Activated T-helper 2 cell treated with anti-CD3 and anti-CD28 coated beads, Interferon-gamma antibody, Interleukin-2, Interleukin-4, amounts not matched to agents 10 μg/mL and 5 μg/mL and 100 μg/mL, durations not matched to agents 14 hours and 24 hours and 36 hours (primary cell): ENCODE results near the gene DGAT2. TPM values are rescaled to one million over a fixed set of nuclear protein-coding genes. Genes with fewer than 3 reads are reported as not detected.

Experiments used
- DNase-seq: peaks from one replicate; pipeline ENCODE4 v3.0.0; 2021; ENCODE audit warnings: low spot score
- H3K27ac Mint-ChIP-seq: one replicate; pipeline ENCODE4 v1.8.0; 2021; ENCODE audit warnings: mixed read lengths
- H3K27me3 Mint-ChIP-seq: one replicate; pipeline ENCODE4 v1.8.0; 2021; ENCODE audit warnings: low read depth, mixed read lengths
- H3K36me3 Mint-ChIP-seq: one replicate; pipeline ENCODE4 v1.8.0; 2021; ENCODE audit warnings: low read depth, mixed read lengths
- H3K4me1 Mint-ChIP-seq: one replicate; pipeline ENCODE4 v1.8.0; 2021; ENCODE audit warnings: low read depth, mixed read lengths
- H3K4me3 Mint-ChIP-seq: one replicate; pipeline ENCODE4 v1.8.0; 2021; ENCODE audit warnings: low read depth, mild to moderate bottlenecking, moderate library complexity, mixed read lengths
- H3K9me3 Mint-ChIP-seq: one replicate; pipeline ENCODE4 v1.8.0; 2021; ENCODE audit warnings: mixed read lengths
- intact Hi-C: fragments of 100-400 bp; cut with micrococcal nuclease; formaldehyde crosslinking; loops from one replicate; pipeline ENCODE4 v1.15.1; 2023
- total RNA-seq: library from RNA; stranded (reverse); gene quantifications from 2 replicates; pipeline ENCODE4 v1.2.3, GENCODE V29; 2022

The DGAT2 gene
- total RNA-seq, 1 donor from 2014 or later: 2.6 TPM

GRCh38 chr11:75814677-75815344 lies 46.2 kb downstream of the DGAT2 start, which contains the start of gene UVRAG:
Gene UVRAG (plus strand): TSS chr11:75815210. CDS start chr11:75815408, 198 bp downstream.
- Mint-ChIP-seq H3K4me3 (no peak within 1 kb of the TSS), H3K36me3 (no peaks in the 10 kb centered on the region), H3K27ac (peak within 1 kb of the TSS; percentile 92), H3K4me1 (peaks cover 13% of the 10 kb centered on the region), H3K27me3 (no peaks in the 10 kb centered on the region), H3K9me3 (no peaks in the 10 kb centered on the region)
- DNase-seq: peak; percentile 98
- intact Hi-C loops: loop anchor here (2.0 to 10.0 kb wide), 3 partner anchors 46 to 420 kb away; partner anchors contain the start of gene DGAT2

GRCh38 chr11:75815345-75816168 lies 47.0 kb downstream of the DGAT2 start:
- H3K27ac Mint-ChIP-seq: peak overlapping the region; percentile 92
- H3K9me3 Mint-ChIP-seq: no peaks in the 10 kb centered on the region
- peak; percentile 48 for DNase-seq
- no peak overlapping the region for H3K4me3 Mint-ChIP-seq
- peaks cover 13% of the 10 kb centered on the region for H3K4me1 Mint-ChIP-seq
- intact Hi-C loops: loop anchor here (2.0 to 10.0 kb wide), 3 partner anchors 47 to 419 kb away; partner anchors contain the start of gene DGAT2
- no peaks in the 10 kb centered on the region for H3K27me3 Mint-ChIP-seq
- no peaks in the 10 kb centered on the region for H3K36me3 Mint-ChIP-seq

- Mint-ChIP-seq H3K9me3 (no peaks in the 10 kb centered on the region), H3K27me3 (no peaks in the 10 kb centered on the region), H3K4me1 (peaks cover 13% of the 10 kb centered on the region), H3K36me3 (peaks cover 6% of the 10 kb centered on the region), H3K4me3 (no peak overlapping the region), H3K27ac (no peak overlapping the region)
- no peak for DNase-seq
- intact Hi-C loops: loop anchor here (5.0 to 10.0 kb wide), 2 partner anchors 51 to 418 kb away; no protein-coding TSS in a partner anchor
Observed at GRCh38 chr11:75816561-75817239, 48.1 kb downstream of the DGAT2 start.

- Mint-ChIP-seq H3K4me1 (peaks cover 16% of the 10 kb centered on the region), H3K27ac (no peak overlapping the region), H3K36me3 (peaks cover 17% of the 10 kb centered on the region), H3K27me3 (no peaks in the 10 kb centered on the region), H3K4me3 (no peak overlapping the region), H3K9me3 (no peaks in the 10 kb centered on the region)
- no peak for DNase-seq
- intact Hi-C loops: no loop called here
Observed at GRCh38 chr11:75820645-75821044, 52.1 kb downstream of the DGAT2 start.

GRCh38 chr11:75821202-75821601 lies 52.6 kb downstream of the DGAT2 start:
- H3K4me3 Mint-ChIP-seq: no peak overlapping the region
- DNase-seq: no peak
- peaks cover 16% of the 10 kb centered on the region for H3K4me1 Mint-ChIP-seq
- intact Hi-C loops: no loop called here
- H3K27ac Mint-ChIP-seq: no peak overlapping the region
- no peaks in the 10 kb centered on the region for H3K9me3 Mint-ChIP-seq
- H3K27me3 Mint-ChIP-seq: no peaks in the 10 kb centered on the region
- H3K36me3 Mint-ChIP-seq: peaks cover 18% of the 10 kb centered on the region

- no peak for DNase-seq
- intact Hi-C loops: no loop called here
- no peak overlapping the region for H3K4me3 Mint-ChIP-seq
- no peaks in the 10 kb centered on the region for H3K9me3 Mint-ChIP-seq
- H3K4me1 Mint-ChIP-seq: peaks cover 20% of the 10 kb centered on the region
- peaks cover 18% of the 10 kb centered on the region for H3K36me3 Mint-ChIP-seq
- H3K27me3 Mint-ChIP-seq: no peaks in the 10 kb centered on the region
- H3K27ac Mint-ChIP-seq: no peak overlapping the region
Observed at GRCh38 chr11:75822541-75822940, 54.0 kb downstream of the DGAT2 start.

GRCh38 chr11:75823415-75823814 lies 54.8 kb downstream of the DGAT2 start:
- Mint-ChIP-seq H3K4me1 (peaks cover 18% of the 10 kb centered on the region), H3K27ac (no peak overlapping the region), H3K4me3 (no peak overlapping the region), H3K27me3 (no peaks in the 10 kb centered on the region), H3K36me3 (peaks cover 18% of the 10 kb centered on the region), H3K9me3 (no peaks in the 10 kb centered on the region)
- no peak for DNase-seq
- intact Hi-C loops: no loop called here

- Mint-ChIP-seq H3K4me3 (no peak overlapping the region), H3K27me3 (no peaks in the 10 kb centered on the region), H3K27ac (no peak overlapping the region), H3K36me3 (peaks cover 18% of the 10 kb centered on the region), H3K4me1 (peaks cover 18% of the 10 kb centered on the region), H3K9me3 (no peaks in the 10 kb centered on the region)
- no peak for DNase-seq
- intact Hi-C loops: no loop called here
Observed at GRCh38 chr11:75823946-75824345, 55.4 kb downstream of the DGAT2 start.

GRCh38 chr11:75826461-75827230 lies 58.1 kb downstream of the DGAT2 start:
- H3K4me3 Mint-ChIP-seq: no peak overlapping the region
- no peak for DNase-seq
- H3K36me3 Mint-ChIP-seq: peaks cover 12% of the 10 kb centered on the region
- H3K9me3 Mint-ChIP-seq: no peaks in the 10 kb centered on the region
- peaks cover 18% of the 10 kb centered on the region for H3K4me1 Mint-ChIP-seq
- no peaks in the 10 kb centered on the region for H3K27me3 Mint-ChIP-seq
- H3K27ac Mint-ChIP-seq: no peak overlapping the region
- intact Hi-C loops: no loop called here

- intact Hi-C loops: no loop called here
- Mint-ChIP-seq H3K4me1 (peaks cover 16% of the 10 kb centered on the region), H3K36me3 (peaks cover 7% of the 10 kb centered on the region), H3K9me3 (no peaks in the 10 kb centered on the region), H3K27ac (no peak overlapping the region), H3K27me3 (no peaks in the 10 kb centered on the region), H3K4me3 (no peak overlapping the region)
- DNase-seq: no peak
Observed at GRCh38 chr11:75827562-75827961, 59.0 kb downstream of the DGAT2 start.

GRCh38 chr11:75831915-75832502 lies 63.4 kb downstream of the DGAT2 start:
- no peak overlapping the region for H3K4me3 Mint-ChIP-seq
- no peak overlapping the region for H3K27ac Mint-ChIP-seq
- DNase-seq: no peak
- intact Hi-C loops: no loop called here
- H3K4me1 Mint-ChIP-seq: peaks cover 3% of the 10 kb centered on the region
- no peaks in the 10 kb centered on the region for H3K36me3 Mint-ChIP-seq
- H3K27me3 Mint-ChIP-seq: no peaks in the 10 kb centered on the region
- H3K9me3 Mint-ChIP-seq: no peaks in the 10 kb centered on the region

GRCh38 chr11:75834728-75835127 lies 66.2 kb downstream of the DGAT2 start:
- H3K4me3 Mint-ChIP-seq: no peak overlapping the region
- intact Hi-C loops: no loop called here
- H3K36me3 Mint-ChIP-seq: peaks cover 3% of the 10 kb centered on the region
- no peaks in the 10 kb centered on the region for H3K9me3 Mint-ChIP-seq
- no peaks in the 10 kb centered on the region for H3K27me3 Mint-ChIP-seq
- H3K27ac Mint-ChIP-seq: no peak overlapping the region
- peaks cover 3% of the 10 kb centered on the region for H3K4me1 Mint-ChIP-seq
- no peak for DNase-seq
